Endothelial cell of umbilical vein (primary cell): ENCODE measurements around the gene ADGRB2.

Experiments
- CTCF ChIP-seq, 2 donors: IDR thresholded peaks; 1 replicate in 1 of 2; 2 replicates in 1 of 2; pipeline ENCODE4 v1.5.1; 2011; ENCODE audit warnings: low read length in 2 of 2, mild to moderate bottlenecking in 2 of 2, moderate library complexity in 2 of 2, control low read depth in 1 of 2, inconsistent platforms in 1 of 2, low read depth in 1 of 2; ENCODE audit not compliant: insufficient read depth in 1 of 2; ENCODE audit errors: extremely low read depth in 1 of 2
- EZH2 ChIP-seq: IDR thresholded peaks from 2 replicates; pipeline ENCODE4 v1.6.1; 2012; ENCODE audit warnings: borderline replicate concordance, low read depth, mild to moderate bottlenecking, moderate library complexity, low read length, inconsistent platforms; ENCODE audit not compliant: severe bottlenecking
- FOS ChIP-seq: IDR thresholded peaks from 2 replicates; pipeline ENCODE4 v1.6.1; 2011; ENCODE audit warnings: mild to moderate bottlenecking, low read length, moderate library complexity, borderline replicate concordance; ENCODE audit not compliant: insufficient read depth
- GATA2 ChIP-seq: IDR thresholded peaks from 2 replicates; pipeline ENCODE4 v1.7.0; 2011; ENCODE audit warnings: low read depth, mild to moderate bottlenecking, moderate library complexity, mixed read lengths, low read length; ENCODE audit not compliant: insufficient read length, insufficient read depth
- JUN ChIP-seq: IDR thresholded peaks from 2 replicates; pipeline ENCODE4 v1.6.1; 2011; ENCODE audit warnings: borderline replicate concordance, low read depth; ENCODE audit not compliant: insufficient read length, insufficient read depth
- MAX ChIP-seq: IDR thresholded peaks from 2 replicates; pipeline ENCODE4 v1.6.1; 2011; ENCODE audit not compliant: insufficient read depth, insufficient read length
- MYC ChIP-seq: IDR thresholded peaks from one replicate; pipeline ENCODE4 v1.6.1; 2011; ENCODE audit warnings: mild to moderate bottlenecking, low read depth, low read length
- POLR2A ChIP-seq: IDR thresholded peaks from 2 replicates; pipeline ENCODE4 v1.6.1; 2012; ENCODE audit warnings: low read depth, mild to moderate bottlenecking, control low read depth, low read length
- POLR2AphosphoS5 ChIP-seq: IDR thresholded peaks from 2 replicates; pipeline ENCODE4 v1.6.1; 2012; ENCODE audit warnings: low read depth, mild to moderate bottlenecking, control low read depth, low read length, moderate library complexity; ENCODE audit not compliant: insufficient read depth

- no peak for TF ChIP-seq CTCF (IDR thresholded peaks at IDR 0.05; ENCODE audit: extremely low read depth in 1 of 2, insufficient read depth in 1 of 2, low read depth in 1 of 2, low read length in 2 of 2)
- no peak for TF ChIP-seq POLR2AphosphoS5
- no peak for TF ChIP-seq POLR2A
- TF ChIP-seq FOS = no peak
- TF ChIP-seq JUN = no peak
- peak; percentile 61 for TF ChIP-seq EZH2
- no peak for TF ChIP-seq MYC
- no peak for TF ChIP-seq GATA2
- TF ChIP-seq MAX = no peak
Measured at GRCh38 chr1:31772669-31773248, 8.6 kb upstream of the ADGRB2 start.
